ENCODE data around the gene CTBP2.
"Not testable (repeated sequence)": the region's sequence is repeated elsewhere in the genome, so short reads cannot be mapped to it uniquely, and the experiment has no call there.

Gene CTBP2

GRCh38 chr10:125151553-125152449, 8.6 kb downstream of the CTBP2 start:
- no peak overlapping the region for H3K4me2 ChIP-seq (ENCODE audit: low read depth, low read length, poor library complexity, severe bottlenecking)
- no peaks in the 10 kb centered on the region for H3K36me3 ChIP-seq (ENCODE audit: low read length)
- H3F3A ChIP-seq (ENCODE audit: insufficient read depth): no peaks in the 10 kb centered on the region
- no peak overlapping the region for H3K4me3 ChIP-seq (ENCODE audit: insufficient read depth, low read length, poor library complexity, severe bottlenecking)
- no peaks in the 10 kb centered on the region for H3K9me2 ChIP-seq (replicated peaks; ENCODE audit: insufficient read depth, low read length)
- no peaks in the 10 kb centered on the region for H3K9me3 ChIP-seq (ENCODE audit: insufficient read depth, low read length)
- no peak overlapping the region for H3K27ac ChIP-seq (ENCODE audit: low read depth, low read length)
- H2AFZ ChIP-seq (ENCODE audit: low read depth, low read length, severe bottlenecking): no peak overlapping the region
- TF ChIP-seq EZH2phosphoT487 (conservative IDR thresholded peaks at IDR 0.05; ENCODE audit: low read length) (no peak), CTCF (IDR thresholded peaks at IDR 0.05; ENCODE audit: insufficient read depth, low read length, poor library complexity, severe bottlenecking) (no peak)
- H3K9ac ChIP-seq (ENCODE audit: low read length): no peak overlapping the region
- no peaks in the 10 kb centered on the region for H3K27me3 ChIP-seq (ENCODE audit: low read length)
- H3K79me2 ChIP-seq (ENCODE audit: insufficient read depth, low read length): no peaks in the 10 kb centered on the region
- no peaks in the 10 kb centered on the region for H4K20me1 ChIP-seq (ENCODE audit: low read depth, low read length)

- Histone ChIP-seq H4K20me1 (ENCODE audit: low read depth, low read length) (no peaks in the 10 kb centered on the region), H3K4me3 (ENCODE audit: insufficient read depth, low read length, poor library complexity, severe bottlenecking) (no peak overlapping the region)
Observed at GRCh38 chr10:125151170-125151552, 9.2 kb downstream of the CTBP2 start.

GRCh38 chr10:125150376-125151083, 9.8 kb downstream of the CTBP2 start:
- H2AFZ ChIP-seq (ENCODE audit: low read depth, low read length, severe bottlenecking); H3K4me2 ChIP-seq (ENCODE audit: low read depth, low read length, poor library complexity, severe bottlenecking); H3K27ac ChIP-seq (ENCODE audit: low read depth, low read length); H3K4me3 ChIP-seq (ENCODE audit: insufficient read depth, low read length, poor library complexity, severe bottlenecking); H3K27me3 ChIP-seq (ENCODE audit: low read length); H3K79me2 ChIP-seq (ENCODE audit: insufficient read depth, low read length); H3K9me2 ChIP-seq (replicated peaks; ENCODE audit: insufficient read depth, low read length); H3F3A ChIP-seq (ENCODE audit: insufficient read depth); H4K20me1 ChIP-seq (ENCODE audit: low read depth, low read length); H3K9ac ChIP-seq (ENCODE audit: low read length); H3K36me3 ChIP-seq (ENCODE audit: low read length); H3K9me3 ChIP-seq (ENCODE audit: insufficient read depth, low read length): not testable (repeated sequence)

More at GRCh38 chr10:125151170-125151552, 9.2 kb downstream of the CTBP2 start:
- no peaks in the 10 kb centered on the region for H3F3A ChIP-seq (ENCODE audit: insufficient read depth)
- no peak overlapping the region for H2AFZ ChIP-seq (ENCODE audit: low read depth, low read length, severe bottlenecking)
- no peaks in the 10 kb centered on the region for H3K27me3 ChIP-seq (ENCODE audit: low read length)
- H3K4me2 ChIP-seq (ENCODE audit: low read depth, low read length, poor library complexity, severe bottlenecking): no peak overlapping the region
- H3K9me3 ChIP-seq (ENCODE audit: insufficient read depth, low read length): no peaks in the 10 kb centered on the region
- H3K9me2 ChIP-seq (replicated peaks; ENCODE audit: insufficient read depth, low read length): no peaks in the 10 kb centered on the region
- no peaks in the 10 kb centered on the region for H3K36me3 ChIP-seq (ENCODE audit: low read length)
- no peak overlapping the region for H3K27ac ChIP-seq (ENCODE audit: low read depth, low read length)
- TF ChIP-seq CTCF (IDR thresholded peaks at IDR 0.05; ENCODE audit: insufficient read depth, low read length, poor library complexity, severe bottlenecking) (no peak), EZH2phosphoT487 (conservative IDR thresholded peaks at IDR 0.05; ENCODE audit: low read length) (no peak)
- no peak overlapping the region for H3K9ac ChIP-seq (ENCODE audit: low read length)
- H3K79me2 ChIP-seq (ENCODE audit: insufficient read depth, low read length): no peaks in the 10 kb centered on the region

DNA sequence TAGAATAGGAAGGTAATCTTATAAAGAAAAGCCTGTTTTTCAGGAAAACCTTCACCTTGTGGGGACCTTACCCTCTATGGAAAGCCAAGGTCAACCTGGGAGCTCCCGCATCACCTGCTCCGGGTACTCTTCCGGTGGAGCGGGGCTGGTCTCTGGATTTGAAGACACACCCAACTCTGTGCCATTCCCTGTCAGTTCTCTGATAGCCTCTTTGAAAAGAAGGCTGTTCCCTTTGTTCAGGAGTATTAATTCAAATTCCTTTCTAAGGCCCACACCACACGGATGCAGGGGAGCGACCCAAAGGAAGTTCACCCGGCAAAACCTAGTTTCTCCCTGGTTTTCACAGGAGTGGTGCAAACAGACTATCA, 10.7 kb downstream of the CTBP2 start:
- H4K20me1 ChIP-seq (ENCODE audit: low read depth, low read length): no peaks in the 10 kb centered on the region
- no peak overlapping the region for H3K9ac ChIP-seq (ENCODE audit: low read length)
- H3K79me2 ChIP-seq (ENCODE audit: insufficient read depth, low read length): no peaks in the 10 kb centered on the region
- H2AFZ ChIP-seq (ENCODE audit: low read depth, low read length, severe bottlenecking): no peak overlapping the region
- no peaks in the 10 kb centered on the region for H3K9me2 ChIP-seq (replicated peaks; ENCODE audit: insufficient read depth, low read length)
- no peaks in the 10 kb centered on the region for H3K36me3 ChIP-seq (ENCODE audit: low read length)
- H3K27me3 ChIP-seq (ENCODE audit: low read length): no peaks in the 10 kb centered on the region
- TF ChIP-seq CTCF (IDR thresholded peaks at IDR 0.05; ENCODE audit: insufficient read depth, low read length, poor library complexity, severe bottlenecking) (no peak), EZH2phosphoT487 (conservative IDR thresholded peaks at IDR 0.05; ENCODE audit: low read length) (no peak)
- no peak overlapping the region for H3K4me2 ChIP-seq (ENCODE audit: low read depth, low read length, poor library complexity, severe bottlenecking)
- H3F3A ChIP-seq (ENCODE audit: insufficient read depth): no peaks in the 10 kb centered on the region
- no peak overlapping the region for H3K27ac ChIP-seq (ENCODE audit: low read depth, low read length)
- H3K9me3 ChIP-seq (ENCODE audit: insufficient read depth, low read length): no peaks in the 10 kb centered on the region
- no peak overlapping the region for H3K4me3 ChIP-seq (ENCODE audit: insufficient read depth, low read length, poor library complexity, severe bottlenecking)
